Nephron progenitor cell (in vitro differentiated cells): Measurements from ENCODE around the gene LRRC9.

ENCODE experiments used
- DNase-seq: peaks from one replicate; pipeline ENCODE4 v3.0.0; 2021
- H3K27ac Mint-ChIP-seq: 2 replicates; pipeline ENCODE4 v1.8.0; 2021; ENCODE audit warnings: mild to moderate bottlenecking, moderate library complexity, mixed read lengths
- H3K27me3 Mint-ChIP-seq: 2 replicates; pipeline ENCODE4 v1.8.0; 2021; ENCODE audit warnings: mild to moderate bottlenecking, low read depth, mixed read lengths; ENCODE audit not compliant: poor library complexity
- H3K36me3 Mint-ChIP-seq: 2 replicates; pipeline ENCODE4 v1.8.0; 2021; ENCODE audit warnings: low read depth, mixed read lengths
- H3K4me1 Mint-ChIP-seq: 2 replicates; pipeline ENCODE4 v1.8.0; 2021; ENCODE audit warnings: mixed read lengths
- H3K4me3 Mint-ChIP-seq: 2 replicates; pipeline ENCODE4 v1.8.0; 2021; ENCODE audit warnings: mild to moderate bottlenecking, moderate library complexity, mixed read lengths
- H3K9me3 Mint-ChIP-seq: 2 replicates; pipeline ENCODE4 v1.8.0; 2021; ENCODE audit warnings: mild to moderate bottlenecking, moderate library complexity, mixed read lengths
- CTCF ChIP-seq: fragments of 200-600 bp; sonication (generic); IDR thresholded peaks from 2 replicates; pipeline ENCODE4 v1.5.0; 2021; ENCODE audit warnings: antibody characterized with exemption

LRRC9 gene

DNA sequence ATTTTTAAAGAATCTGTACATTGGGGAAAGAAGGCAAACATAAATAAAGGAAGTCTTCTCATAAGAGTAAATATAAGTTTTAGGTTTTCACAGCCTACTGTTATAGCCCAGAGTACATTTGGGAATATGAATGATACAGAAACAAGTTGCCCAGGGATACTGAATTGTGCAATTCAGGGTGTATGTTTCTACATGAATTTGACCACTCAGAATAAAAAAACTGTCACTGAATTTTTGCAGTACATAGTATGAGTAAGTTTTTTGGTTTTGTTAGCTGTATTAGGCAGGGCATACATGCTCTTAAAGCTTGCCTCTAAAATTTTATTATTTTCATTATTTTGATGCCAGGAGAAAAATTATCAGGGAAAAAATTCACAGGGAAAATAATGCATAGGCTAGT is 165.1 kb downstream of the LRRC9 start:
- Mint-ChIP-seq H3K4me1 (no peaks in the 10 kb centered on the region), H3K4me3 (no peak overlapping the region), H3K9me3 (no peaks in the 10 kb centered on the region), H3K36me3 (no peaks in the 10 kb centered on the region), H3K27me3 (no peaks in the 10 kb centered on the region), H3K27ac (no peak overlapping the region)
- no peak for DNase-seq
- TF ChIP-seq CTCF, result no peak

DNA sequence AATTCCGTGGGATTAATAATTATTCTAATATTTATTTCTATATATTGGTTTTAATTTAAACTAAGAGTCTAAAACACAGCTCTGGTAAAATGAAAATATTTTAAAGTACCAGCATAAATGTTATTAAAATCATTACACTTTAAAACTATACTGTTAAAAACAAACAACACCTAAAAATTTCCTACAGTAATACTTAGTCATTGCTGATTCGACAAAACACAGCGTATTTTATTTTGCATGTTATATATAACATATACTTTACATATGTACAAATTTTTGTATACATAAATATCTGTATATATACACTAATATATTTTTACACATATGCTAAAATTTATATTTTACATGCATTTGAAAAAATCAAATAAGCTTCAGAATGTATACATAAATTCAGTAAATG is 165.7 kb downstream of the LRRC9 start:
- Mint-ChIP-seq H3K4me1 (peaks cover 4% of the 10 kb centered on the region), H3K27ac (no peak overlapping the region), H3K9me3 (no peaks in the 10 kb centered on the region), H3K36me3 (no peaks in the 10 kb centered on the region), H3K4me3 (no peak overlapping the region), H3K27me3 (no peaks in the 10 kb centered on the region)
- no peak for DNase-seq
- TF ChIP-seq CTCF, result no peak

DNA sequence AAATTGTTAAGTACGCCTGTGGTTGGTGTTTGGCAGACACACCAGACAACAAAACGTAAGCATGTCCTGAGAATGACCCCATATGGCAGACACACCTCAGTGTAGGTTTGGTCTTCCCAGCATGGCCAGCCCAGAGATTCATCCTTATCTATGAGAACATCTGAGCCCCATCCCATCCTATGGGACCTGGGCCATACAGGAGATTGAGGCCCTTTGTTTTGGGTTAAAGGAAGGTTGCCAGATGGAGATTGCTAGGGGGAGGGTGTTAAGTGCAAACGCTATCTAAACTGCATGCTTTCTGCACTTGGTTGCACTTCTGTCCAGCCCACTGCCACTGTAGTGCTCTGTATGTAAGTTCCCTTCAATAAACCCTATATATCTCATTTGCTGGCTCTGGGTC is 167.7 kb downstream of the LRRC9 start:
- H3K4me1 Mint-ChIP-seq, result peaks cover 12% of the 10 kb centered on the region
- no peak overlapping the region for H3K4me3 Mint-ChIP-seq
- no peaks in the 10 kb centered on the region for H3K36me3 Mint-ChIP-seq
- TF ChIP-seq CTCF, result no peak
- H3K9me3 Mint-ChIP-seq, result no peaks in the 10 kb centered on the region
- no peak overlapping the region for H3K27ac Mint-ChIP-seq
- H3K27me3 Mint-ChIP-seq, result no peaks in the 10 kb centered on the region
- DNase-seq, result no peak

DNA sequence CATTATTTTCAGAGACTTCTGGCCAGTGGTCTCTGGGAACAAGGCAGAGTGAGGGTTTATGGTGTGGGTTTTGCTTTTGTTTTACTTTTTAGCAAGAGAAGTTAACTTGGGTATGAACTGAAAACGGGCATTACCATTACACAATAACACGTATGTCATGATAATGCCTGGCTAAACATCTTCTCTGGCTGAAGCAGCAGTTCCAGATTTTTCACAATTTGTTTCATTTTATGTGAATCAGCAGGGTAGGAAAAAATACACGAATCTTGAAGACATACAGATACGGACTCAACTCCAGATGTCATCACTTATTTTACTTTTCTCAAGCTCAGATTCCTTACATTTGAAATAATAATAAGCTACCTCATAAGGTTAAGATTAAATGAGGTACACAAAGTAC is 169.3 kb downstream of the LRRC9 start:
- no peak for DNase-seq
- Mint-ChIP-seq H3K27ac (no peak overlapping the region), H3K27me3 (no peaks in the 10 kb centered on the region), H3K4me1 (peaks cover 26% of the 10 kb centered on the region), H3K4me3 (no peak overlapping the region), H3K36me3 (no peaks in the 10 kb centered on the region), H3K9me3 (no peaks in the 10 kb centered on the region)
- TF ChIP-seq CTCF, result no peak

DNA sequence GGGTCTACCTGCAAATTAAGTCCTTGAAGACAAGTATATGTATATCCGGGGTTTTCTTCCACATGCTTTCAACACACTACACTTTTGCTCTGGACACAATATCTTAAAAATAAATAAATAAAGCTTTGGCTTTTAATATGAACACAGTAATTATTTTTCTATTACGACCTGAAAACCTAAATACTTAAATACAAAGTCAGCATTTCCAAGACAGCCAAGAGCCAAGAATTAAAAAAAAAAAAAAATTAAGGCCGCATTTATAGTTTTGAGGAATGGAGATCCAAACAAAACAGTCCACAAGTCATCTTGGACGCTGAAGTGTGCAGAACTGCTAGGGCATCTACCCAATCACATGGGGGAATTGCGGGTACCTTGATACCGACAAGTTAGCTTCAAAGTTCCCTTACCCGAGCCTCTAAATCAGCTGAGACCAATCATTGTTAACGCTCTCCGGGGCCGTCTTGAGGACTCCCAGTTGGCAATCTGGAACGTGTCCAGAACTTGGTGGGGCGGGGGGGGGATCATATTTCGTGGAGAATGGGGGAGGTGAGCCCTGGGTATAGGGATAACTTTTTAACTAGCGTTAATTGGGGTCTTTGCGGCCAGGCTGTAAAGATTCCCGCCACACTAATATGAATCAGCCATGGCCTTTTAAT is 171.0 kb downstream of the LRRC9 start:
- H3K27ac Mint-ChIP-seq, result peak overlapping the region; percentile 97
- TF ChIP-seq CTCF, result no peak
- H3K36me3 Mint-ChIP-seq, result no peaks in the 10 kb centered on the region
- peaks cover 43% of the 10 kb centered on the region for H3K4me1 Mint-ChIP-seq
- H3K4me3 Mint-ChIP-seq, result peak overlapping the region; percentile 97
- H3K27me3 Mint-ChIP-seq, result no peaks in the 10 kb centered on the region
- peak; percentile 28 for DNase-seq
- no peaks in the 10 kb centered on the region for H3K9me3 Mint-ChIP-seq
